ENCODE data around the gene FLNC.

The FLNC gene

GRCh38 chr7:128885370-128886187, 55.4 kb downstream of the FLNC start:
- ATAC-seq (replicated peaks) (no peak), DNase-seq (no peak)
- Mint-ChIP-seq H3K4me3 (no peak overlapping the region), H3K4me1 (peaks cover 0 to 4% of the 10 kb centered on the region in 2 donors), H3K9me3 (no peaks in the 10 kb centered on the region), H3K27ac (no peak overlapping the region), H3K27me3 (peaks cover 13 to 44% of the 10 kb centered on the region in 2 donors), H3K36me3 (no peaks in the 10 kb centered on the region)

- H3K27ac Mint-ChIP-seq: no peak overlapping the region
- no peaks in the 10 kb centered on the region for H3K9me3 Mint-ChIP-seq
- no peak for DNase-seq
- H3K4me3 Mint-ChIP-seq: no peak overlapping the region
- H3K27me3 Mint-ChIP-seq: peaks cover 10 to 42% of the 10 kb centered on the region in 2 donors
- ATAC-seq (replicated peaks): no peak
- peaks cover 0 to 4% of the 10 kb centered on the region in 2 donors for H3K4me1 Mint-ChIP-seq
- H3K36me3 Mint-ChIP-seq: no peaks in the 10 kb centered on the region
These were observed 56.4 kb downstream of the FLNC start for GRCh38 chr7:128886391-128887168.

GRCh38 chr7:128887169-128888038, 57.2 kb downstream of the FLNC start:
- DNase-seq (no peak), ATAC-seq (replicated peaks) (no peak)
- Mint-ChIP-seq H3K9me3 (no peaks in the 10 kb centered on the region), H3K4me3 (no peak overlapping the region), H3K27ac (no peak overlapping the region), H3K36me3 (no peaks in the 10 kb centered on the region), H3K4me1 (peaks cover 0 to 6% of the 10 kb centered on the region in 2 donors), H3K27me3 (peaks cover 13 to 46% of the 10 kb centered on the region in 2 donors)

GRCh38 chr7:128888039-128888755, 58.0 kb downstream of the FLNC start:
- Mint-ChIP-seq H3K4me3 (no peak overlapping the region), H3K4me1 (peaks cover 0 to 6% of the 10 kb centered on the region in 2 donors), H3K27me3 (peaks cover 13 to 54% of the 10 kb centered on the region in 2 donors), H3K27ac (no peak overlapping the region), H3K36me3 (no peaks in the 10 kb centered on the region), H3K9me3 (no peaks in the 10 kb centered on the region)
- DNase-seq (no peak), ATAC-seq (replicated peaks) (no peak)

GRCh38 chr7:128888756-128889095, 58.5 kb downstream of the FLNC start:
- no peaks in the 10 kb centered on the region for H3K9me3 Mint-ChIP-seq
- DNase-seq (no peak), ATAC-seq (replicated peaks) (no peak)
- peaks cover 13 to 56% of the 10 kb centered on the region in 2 donors for H3K27me3 Mint-ChIP-seq
- peaks cover 0 to 4% of the 10 kb centered on the region in 2 donors for H3K4me1 Mint-ChIP-seq
- no peaks in the 10 kb centered on the region for H3K36me3 Mint-ChIP-seq
- no peak overlapping the region for H3K4me3 Mint-ChIP-seq
- H3K27ac Mint-ChIP-seq: no peak overlapping the region

- peaks cover 0 to 4% of the 10 kb centered on the region in 2 donors for H3K4me1 Mint-ChIP-seq
- H3K27me3 Mint-ChIP-seq: peaks cover 13 to 56% of the 10 kb centered on the region in 2 donors
- ATAC-seq (replicated peaks) (no peak), DNase-seq (no peak)
- no peak overlapping the region for H3K27ac Mint-ChIP-seq
- no peaks in the 10 kb centered on the region for H3K9me3 Mint-ChIP-seq
- H3K4me3 Mint-ChIP-seq: no peak overlapping the region
- H3K36me3 Mint-ChIP-seq: no peaks in the 10 kb centered on the region
These were observed 58.9 kb downstream of the FLNC start for GRCh38 chr7:128889121-128889520.

- ATAC-seq (replicated peaks) (peak in 1 of 2 donors; percentile 39), DNase-seq (no peak)
- H3K27me3 Mint-ChIP-seq: peaks cover 13 to 42% of the 10 kb centered on the region in 2 donors
- no peaks in the 10 kb centered on the region for H3K9me3 Mint-ChIP-seq
- no peak overlapping the region for H3K27ac Mint-ChIP-seq
- H3K36me3 Mint-ChIP-seq: no peaks in the 10 kb centered on the region
- peak overlapping the region; percentile 42 to 65 for H3K4me3 Mint-ChIP-seq
- peaks cover 0 to 4% of the 10 kb centered on the region in 2 donors for H3K4me1 Mint-ChIP-seq
These were observed 60.3 kb downstream of the FLNC start for GRCh38 chr7:128890306-128891109.

- Mint-ChIP-seq H3K36me3 (no peaks in the 10 kb centered on the region), H3K4me3 (peak overlapping the region in 1 of 2 donors; percentile 33), H3K9me3 (no peaks in the 10 kb centered on the region), H3K27ac (no peak overlapping the region), H3K27me3 (peaks cover 8 to 35% of the 10 kb centered on the region in 2 donors), H3K4me1 (peaks cover 0 to 4% of the 10 kb centered on the region in 2 donors)
- ATAC-seq (replicated peaks) (peak; percentile 56 to 59), DNase-seq (no peak)
These were observed 61.1 kb downstream of the FLNC start for GRCh38 chr7:128891110-128891941.

- Mint-ChIP-seq H3K9me3 (no peaks in the 10 kb centered on the region), H3K27ac (no peak overlapping the region), H3K27me3 (peaks cover 8 to 38% of the 10 kb centered on the region in 2 donors), H3K4me1 (peaks cover 0 to 4% of the 10 kb centered on the region in 2 donors), H3K36me3 (no peaks in the 10 kb centered on the region), H3K4me3 (no peak overlapping the region)
- ATAC-seq (replicated peaks) (no peak), DNase-seq (no peak)
These were observed 61.7 kb downstream of the FLNC start for GRCh38 chr7:128891942-128892269.

- ATAC-seq (replicated peaks) (no peak), DNase-seq (no peak)
- no peaks in the 10 kb centered on the region for H3K9me3 Mint-ChIP-seq
- no peaks in the 10 kb centered on the region for H3K36me3 Mint-ChIP-seq
- H3K4me3 Mint-ChIP-seq: no peak overlapping the region
- peaks cover 0 to 4% of the 10 kb centered on the region in 2 donors for H3K4me1 Mint-ChIP-seq
- H3K27ac Mint-ChIP-seq: no peak overlapping the region
- peaks cover 8 to 41% of the 10 kb centered on the region in 2 donors for H3K27me3 Mint-ChIP-seq
These were observed 62.5 kb downstream of the FLNC start for GRCh38 chr7:128892521-128893250.

GRCh38 chr7:128893251-128894100, 63.3 kb downstream of the FLNC start:
- peaks cover 2% of the 10 kb centered on the region in 2 donors for H3K36me3 Mint-ChIP-seq
- peaks cover 0 to 4% of the 10 kb centered on the region in 2 donors for H3K4me1 Mint-ChIP-seq
- H3K9me3 Mint-ChIP-seq: peaks cover under 1 to 2% of the 10 kb centered on the region in 2 donors
- peaks cover 8 to 41% of the 10 kb centered on the region in 2 donors for H3K27me3 Mint-ChIP-seq
- DNase-seq (no peak), ATAC-seq (replicated peaks) (no peak)
- H3K4me3 Mint-ChIP-seq: no peak overlapping the region
- H3K27ac Mint-ChIP-seq: no peak overlapping the region
